Measurements from ENCODE around the gene EGR1.

- TF ChIP-seq CTCF (IDR thresholded peaks at IDR 0.05): no peak
- no peak for TF ChIP-seq POLR2A (IDR thresholded peaks at IDR 0.05)
- no peak for TF ChIP-seq EP300 (IDR thresholded peaks at IDR 0.05)
Measured at GRCh38 chr5:138492560-138493045, 27.3 kb downstream of the EGR1 start.
